ENCODE results near the gene LMX1A.

The LMX1A gene

GRCh38 chr1:165324050-165324449 is 32.5 kb downstream of the LMX1A start:
- H3K27ac ChIP-seq, result no peak overlapping the region
- TF ChIP-seq ZFX (IDR thresholded peaks at IDR 0.05) (no peak), CTCF (conservative IDR thresholded peaks at IDR 0.05) (no peak)

- H3K27ac ChIP-seq, result no peak overlapping the region
- TF ChIP-seq ZFX (IDR thresholded peaks at IDR 0.05), result no peak
- TF ChIP-seq CTCF (conservative IDR thresholded peaks at IDR 0.05), result no peak
Measured at GRCh38 chr1:165317612-165318011, 38.9 kb downstream of the LMX1A start.

GRCh38 chr1:165316153-165316772 is 40.3 kb downstream of the LMX1A start:
- no peak overlapping the region for H3K27ac ChIP-seq
- TF ChIP-seq CTCF (conservative IDR thresholded peaks at IDR 0.05), result no peak

- H3K27ac ChIP-seq, result no peak overlapping the region
- no peak for TF ChIP-seq ZFX (IDR thresholded peaks at IDR 0.05)
- no peak for TF ChIP-seq CTCF (conservative IDR thresholded peaks at IDR 0.05)
Measured at GRCh38 chr1:165315481-165315880, 41.0 kb downstream of the LMX1A start.

- H3K27ac ChIP-seq, result no peak overlapping the region
- TF ChIP-seq ZFX (IDR thresholded peaks at IDR 0.05), result no peak
Measured at GRCh38 chr1:165313903-165314302, 42.6 kb downstream of the LMX1A start.

- no peak overlapping the region for H3K27ac ChIP-seq
- no peak for TF ChIP-seq ZFX (IDR thresholded peaks at IDR 0.05)
- TF ChIP-seq CTCF (conservative IDR thresholded peaks at IDR 0.05), result no peak
Measured at GRCh38 chr1:165312591-165312990, 43.9 kb downstream of the LMX1A start.

- TF ChIP-seq CTCF (conservative IDR thresholded peaks at IDR 0.05) (no peak), ZFX (IDR thresholded peaks at IDR 0.05) (no peak)
Measured at GRCh38 chr1:165306543-165307434, 49.7 kb downstream of the LMX1A start.

More at GRCh38 chr1:165306543-165307434, 49.7 kb downstream of the LMX1A start:
- H3K27ac ChIP-seq, result no peak overlapping the region
